ENCODE measurements around the gene TTBK2. TPM values are rescaled to one million over a fixed set of nuclear protein-coding genes. Genes with fewer than 3 reads are reported as not detected.
"Not testable (repeated sequence)": the region's sequence is repeated elsewhere in the genome, so short reads cannot be mapped to it uniquely, and the experiment has no call there.

The TTBK2 gene
- total RNA-seq, 1 donor from 2014 or later: 20.1 TPM

DNA sequence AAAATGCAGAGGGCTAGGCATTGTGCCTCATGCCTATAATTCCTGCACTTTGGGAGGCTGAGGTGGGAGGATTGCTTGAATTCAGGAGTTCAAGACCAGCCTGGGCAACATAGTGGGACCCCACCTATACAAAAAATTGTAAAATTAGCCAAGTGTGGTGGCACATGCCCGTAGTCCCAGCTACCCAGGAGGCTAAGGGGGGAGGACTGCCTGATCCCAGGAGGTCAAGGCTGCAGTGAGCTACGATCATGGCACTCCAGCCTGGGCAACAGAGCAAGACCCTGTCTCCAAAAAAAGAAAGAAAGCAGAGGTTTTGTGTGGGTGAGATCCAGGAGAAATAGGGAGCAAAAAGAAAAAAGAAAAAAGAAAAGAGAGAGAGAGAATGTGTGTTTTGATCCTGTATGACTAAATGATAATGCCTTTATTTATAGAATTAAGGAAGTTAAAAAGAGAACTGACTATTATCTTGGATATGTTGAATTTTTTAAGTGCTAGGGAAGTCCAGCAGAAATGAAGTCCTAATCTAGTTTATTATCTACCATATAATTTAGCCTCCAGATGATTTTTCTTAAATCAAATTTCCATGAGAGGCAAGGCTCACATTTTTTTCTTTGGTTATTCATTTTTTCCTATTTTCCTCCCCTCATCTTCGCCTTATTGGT, 4.8 kb downstream of the TTBK2 start:
- TF ChIP-seq CTCF (IDR thresholded peaks at IDR 0.05; ENCODE audit: insufficient read depth, low read length, poor library complexity, severe bottlenecking): no peak
- DNase-seq (ENCODE audit: low read depth): no peak
- H3K27me3 ChIP-seq (ENCODE audit: control insufficient read depth, insufficient read depth, low read length): no peaks in the 10 kb centered on the region
- no peak overlapping the region for H3K4me3 ChIP-seq (ENCODE audit: low read depth, low read length)
- H3K36me3 ChIP-seq (ENCODE audit: control insufficient read depth, insufficient read depth, low read length): no peaks in the 10 kb centered on the region

- TF ChIP-seq CTCF (IDR thresholded peaks at IDR 0.05; ENCODE audit: insufficient read depth, low read length, poor library complexity, severe bottlenecking): no peak
- no peaks in the 10 kb centered on the region for H3K36me3 ChIP-seq (ENCODE audit: control insufficient read depth, insufficient read depth, low read length)
- no peaks in the 10 kb centered on the region for H3K27me3 ChIP-seq (ENCODE audit: control insufficient read depth, insufficient read depth, low read length)
- no peak for DNase-seq (ENCODE audit: low read depth)
- no peak overlapping the region for H3K4me3 ChIP-seq (ENCODE audit: low read depth, low read length)
Observed at GRCh38 chr15:42914728-42915497, 5.7 kb downstream of the TTBK2 start.

DNA sequence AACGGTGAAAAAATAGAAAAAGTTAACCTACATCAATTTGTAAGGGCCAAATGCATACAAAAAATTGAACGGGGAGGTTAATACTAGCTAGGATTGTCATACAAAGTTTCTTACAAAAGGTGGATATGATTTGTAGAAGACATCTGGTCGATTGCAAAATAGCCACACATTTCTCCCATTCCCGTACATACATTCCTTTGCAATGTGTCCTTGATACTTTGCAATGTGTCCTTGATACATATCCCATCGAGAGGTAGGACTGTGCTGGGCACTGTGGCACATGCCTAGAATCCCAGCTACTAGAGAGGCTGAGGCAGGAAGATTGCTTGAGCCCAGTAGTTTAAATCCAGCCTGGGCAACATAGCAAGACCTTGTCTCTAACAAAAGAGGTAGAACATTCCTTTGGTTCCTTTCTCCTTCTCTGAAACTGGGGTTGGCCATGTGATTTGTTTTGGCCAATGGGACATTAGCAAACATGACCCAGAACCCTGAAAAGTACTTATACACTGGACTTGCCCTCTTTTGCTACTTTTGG, 9.5 kb downstream of the TTBK2 start:
- no peak for DNase-seq (ENCODE audit: low read depth)
- H3K36me3 ChIP-seq (ENCODE audit: control insufficient read depth, insufficient read depth, low read length): no peaks in the 10 kb centered on the region
- no peak for TF ChIP-seq CTCF (IDR thresholded peaks at IDR 0.05; ENCODE audit: insufficient read depth, low read length, poor library complexity, severe bottlenecking)
- H3K4me3 ChIP-seq (ENCODE audit: low read depth, low read length): no peak overlapping the region
- H3K27me3 ChIP-seq (ENCODE audit: control insufficient read depth, insufficient read depth, low read length): no peaks in the 10 kb centered on the region

GRCh38 chr15:42908538-42908937, 12.0 kb downstream of the TTBK2 start:
- Histone ChIP-seq H3K36me3 (ENCODE audit: control insufficient read depth, insufficient read depth, low read length) (no peaks in the 10 kb centered on the region), H3K27me3 (ENCODE audit: control insufficient read depth, insufficient read depth, low read length) (no peaks in the 10 kb centered on the region), H3K4me3 (ENCODE audit: low read depth, low read length) (no peak overlapping the region)
- DNase-seq (ENCODE audit: low read depth): no peak
- no peak for TF ChIP-seq CTCF (IDR thresholded peaks at IDR 0.05; ENCODE audit: insufficient read depth, low read length, poor library complexity, severe bottlenecking)

GRCh38 chr15:42903388-42904324, 16.9 kb downstream of the TTBK2 start:
- no peaks in the 10 kb centered on the region for H3K36me3 ChIP-seq (ENCODE audit: control insufficient read depth, insufficient read depth, low read length)
- no peak for TF ChIP-seq CTCF (IDR thresholded peaks at IDR 0.05; ENCODE audit: insufficient read depth, low read length, poor library complexity, severe bottlenecking)
- no peaks in the 10 kb centered on the region for H3K27me3 ChIP-seq (ENCODE audit: control insufficient read depth, insufficient read depth, low read length)
- DNase-seq (ENCODE audit: low read depth): no peak
- H3K4me3 ChIP-seq (ENCODE audit: low read depth, low read length): no peak overlapping the region

DNA sequence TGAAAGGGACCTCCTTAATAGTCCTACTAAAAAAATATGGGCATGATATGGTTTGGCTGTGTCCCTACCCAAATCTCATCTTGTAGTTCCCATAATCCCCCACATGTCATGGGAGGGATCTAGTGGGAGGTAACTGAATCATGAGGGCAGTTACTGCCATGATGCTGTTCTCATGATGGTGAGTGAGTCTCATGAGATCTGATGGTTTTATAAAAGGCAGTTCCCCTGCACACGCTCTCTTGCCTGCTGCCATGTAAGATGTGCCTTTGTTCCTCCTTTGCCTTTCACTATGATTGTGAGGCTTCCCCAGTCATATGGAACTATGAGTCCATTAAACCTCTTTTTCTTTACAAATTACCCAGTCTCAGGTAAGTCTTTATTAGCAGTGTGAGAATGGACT, 26.7 kb downstream of the TTBK2 start:
- not testable (repeated sequence) for H3K36me3 ChIP-seq (ENCODE audit: control insufficient read depth, insufficient read depth, low read length); H3K27me3 ChIP-seq (ENCODE audit: control insufficient read depth, insufficient read depth, low read length); DNase-seq (ENCODE audit: low read depth); H3K4me3 ChIP-seq (ENCODE audit: low read depth, low read length)
